MCF 10A (cell line): ENCODE results near the gene ROR1. TPM values are rescaled to one million over a fixed set of nuclear protein-coding genes. Genes with fewer than 3 reads are reported as not detected.

ENCODE experiments used
- BruUV-seq: library from RNA; stranded (reverse); fragments of 400-500 nt; replicated peaks from 2 replicates; lab custom pipeline; 2021; lab: Mats Ljungman, UMichigan
- CTCF ChIA-PET: fragments of 300-600 bp; sonication (Branson Sonifier 250); formaldehyde crosslinking; extraction: SDS; loops from one replicate; lab custom pipeline; 2021; ENCODE audit warnings: antibody characterized with exemption, inconsistent platforms; lab: Yijun Ruan, JAX
- POLR2A ChIA-PET: fragments of 300-600, 350-650 bp; sonication (Branson Sonifier 250); formaldehyde crosslinking; extraction: SDS; loops from one replicate; lab custom pipeline; 2020; ENCODE audit warnings: antibody characterized with exemption, inconsistent platforms; lab: Yijun Ruan, JAX
- DNase-seq: peaks from one replicate; pipeline ENCODE4 v3.0.0-alpha.2; 2018; ENCODE audit not compliant: unreplicated experiment
- H3K27ac Mint-ChIP-seq: one replicate; pipeline ENCODE4 v1.8.0; 2022; ENCODE audit warnings: mild to moderate bottlenecking, low read depth, mixed read lengths; ENCODE audit not compliant: unreplicated experiment
- H3K27me3 Mint-ChIP-seq: one replicate; pipeline ENCODE4 v1.8.0; 2022; ENCODE audit warnings: mixed read lengths; ENCODE audit not compliant: insufficient read depth, unreplicated experiment
- H3K36me3 Mint-ChIP-seq: one replicate; pipeline ENCODE4 v1.8.0; 2022; ENCODE audit warnings: mild to moderate bottlenecking, moderate library complexity, mixed read lengths; ENCODE audit not compliant: insufficient read depth, unreplicated experiment
- H3K4me1 Mint-ChIP-seq: one replicate; pipeline ENCODE4 v1.8.0; 2022; ENCODE audit warnings: mixed read lengths; ENCODE audit not compliant: insufficient read depth, unreplicated experiment
- H3K4me3 Mint-ChIP-seq: one replicate; pipeline ENCODE4 v1.8.0; 2022; ENCODE audit warnings: mild to moderate bottlenecking, moderate library complexity, mixed read lengths; ENCODE audit not compliant: unreplicated experiment
- H3K9me3 Mint-ChIP-seq: one replicate; pipeline ENCODE4 v1.8.0; 2022; ENCODE audit warnings: mixed read lengths; ENCODE audit not compliant: unreplicated experiment
- CTCF ChIP-seq: fragments of 200-600 bp; IDR thresholded peaks from one replicate; pipeline ENCODE4 v1.8.0; 2022; ENCODE audit warnings: antibody characterized with exemption, mild to moderate bottlenecking; ENCODE audit not compliant: unreplicated experiment
- intact Hi-C: fragments of 100-400 bp; cut with micrococcal nuclease; formaldehyde crosslinking; loops from 2 replicates; pipeline ENCODE4 v1.14.1; 2022
- total RNA-seq: library from RNA; stranded (reverse); gene quantifications from 2 replicates; pipeline ENCODE4 v1.2.3, GENCODE V29; 2022

Gene ROR1
- total RNA-seq, 1 experiment from 2014 or later: 4.6 TPM

- CTCF ChIA-PET: no interaction called here
- intact Hi-C loops: no loop called here
- Mint-ChIP-seq H3K27ac (no peak overlapping the region), H3K4me3 (no peak overlapping the region), H3K9me3 (no peaks in the 10 kb centered on the region), H3K27me3 (no peaks in the 10 kb centered on the region), H3K4me1 (peaks cover 14% of the 10 kb centered on the region), H3K36me3 (no peaks in the 10 kb centered on the region)
- POLR2A ChIA-PET: interaction anchor here (2.9 kb wide), 1 partner anchor 8 kb away, joined by 10 read pairs; no protein-coding TSS in a partner anchor
- DNase-seq: no peak
- no TSS peak for BruUV-seq
- no peak for TF ChIP-seq CTCF
Observed at GRCh38 chr1:64051796-64052195, 278.0 kb downstream of the ROR1 start.

- no peak for DNase-seq
- intact Hi-C loops: no loop called here
- ChIA-PET CTCF (interaction anchor here (0.6 kb wide), 1 partner anchor 193 kb away, joined by 4 read pairs; no protein-coding TSS in a partner anchor), POLR2A (interaction anchor here (2.9 kb wide), 1 partner anchor 9 kb away, joined by 10 read pairs; no protein-coding TSS in a partner anchor)
- Mint-ChIP-seq H3K36me3 (no peaks in the 10 kb centered on the region), H3K4me1 (peaks cover 14% of the 10 kb centered on the region), H3K27me3 (no peaks in the 10 kb centered on the region), H3K9me3 (no peaks in the 10 kb centered on the region), H3K4me3 (no peak overlapping the region), H3K27ac (no peak overlapping the region)
- BruUV-seq: no TSS peak
- TF ChIP-seq CTCF: no peak
Observed at GRCh38 chr1:64052777-64053176, 279.0 kb downstream of the ROR1 start.

GRCh38 chr1:64055310-64055709, 281.5 kb downstream of the ROR1 start:
- H3K27ac Mint-ChIP-seq: no peak overlapping the region
- intact Hi-C loops: no loop called here

GRCh38 chr1:64059556-64059955, 285.7 kb downstream of the ROR1 start:
- Mint-ChIP-seq H3K4me3 (no peak overlapping the region), H3K27me3 (no peaks in the 10 kb centered on the region), H3K27ac (no peak overlapping the region), H3K36me3 (no peaks in the 10 kb centered on the region), H3K9me3 (no peaks in the 10 kb centered on the region), H3K4me1 (peaks cover 34% of the 10 kb centered on the region)
- no TSS peak for BruUV-seq
- POLR2A ChIA-PET: no interaction called here
- no peak for DNase-seq
- TF ChIP-seq CTCF: no peak
- intact Hi-C loops: no loop called here
- CTCF ChIA-PET: interaction anchor here (0.9 kb wide), 1 partner anchor 124 kb away, joined by 7 read pairs; no protein-coding TSS in a partner anchor

More at GRCh38 chr1:64055310-64055709, 281.5 kb downstream of the ROR1 start:
- ChIA-PET CTCF (no interaction called here), POLR2A (no interaction called here)
- no peaks in the 10 kb centered on the region for H3K9me3 Mint-ChIP-seq
- no peak overlapping the region for H3K4me3 Mint-ChIP-seq
- TF ChIP-seq CTCF: no peak
- H3K27me3 Mint-ChIP-seq: no peaks in the 10 kb centered on the region
- no peaks in the 10 kb centered on the region for H3K36me3 Mint-ChIP-seq
- BruUV-seq: no TSS peak
- peaks cover 16% of the 10 kb centered on the region for H3K4me1 Mint-ChIP-seq
- DNase-seq: no peak
